Stomach (tissue), 4 donors: ENCODE data around the gene CLEC1A.

Experiments used
- CTCF ChIP-seq, 7 experiments: fragments of 450-650 bp in 4 of 7; fragments of 200-600 bp in 3 of 7; sonication (generic) in 3 of 7; IDR thresholded peaks; one replicate each; pipeline ENCODE4 v1.5.1; 2016 to 2019; ENCODE audit warnings: antibody characterized with exemption in 7 of 7, control low read depth in 2 of 7, mild to moderate bottlenecking in 1 of 7
- EP300 ChIP-seq: sonication (generic); formaldehyde crosslinking; IDR thresholded peaks from one replicate; pipeline ENCODE4 v1.6.1; 2017; ENCODE audit warnings: antibody characterized with exemption

- no peak for TF ChIP-seq CTCF (IDR thresholded peaks at IDR 0.05)
- no peak for TF ChIP-seq EP300
Observed at GRCh38 chr12:10052193-10052913, 46.4 kb downstream of the CLEC1A start.
